ENCODE data around the gene LGALS3BP.
"Not testable (repeated sequence)": the region's sequence is repeated elsewhere in the genome, so short reads cannot be mapped to it uniquely, and the experiment has no call there.

DNA sequence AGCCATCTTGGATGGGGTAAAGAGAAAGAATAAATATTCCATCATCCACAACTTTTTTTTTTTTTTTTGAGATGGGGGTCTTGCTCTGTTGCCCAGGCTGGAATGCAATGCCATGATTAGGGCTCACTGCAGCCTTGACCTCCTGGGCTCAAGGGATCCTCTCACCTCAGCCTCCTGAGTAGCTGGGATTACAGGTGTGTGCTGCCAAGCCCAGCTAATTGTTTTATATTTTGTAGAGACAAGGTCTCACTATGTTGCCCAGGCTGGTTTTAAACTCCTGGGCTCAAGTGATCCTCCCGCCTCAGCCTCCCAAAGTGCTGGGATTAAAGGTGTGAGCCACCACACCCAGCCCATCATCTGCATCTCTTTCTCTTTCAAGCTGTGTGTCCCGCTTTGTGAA, 42.2 kb upstream of the LGALS3BP start:
- TF ChIP-seq JUND (IDR thresholded peaks at IDR 0.05); CTCF (IDR thresholded peaks at IDR 0.05 in 2 of 3, conservative IDR thresholded peaks at IDR 0.05 in 1 of 3; ENCODE audit: borderline replicate concordance in 1 of 3, insufficient read depth in 1 of 3, low read depth in 2 of 3, low read length in 2 of 3); MAX (IDR thresholded peaks at IDR 0.05); POLR2A (IDR thresholded peaks at IDR 0.05; ENCODE audit: borderline replicate concordance, extremely low read depth, insufficient read depth, insufficient read length); RAD21 (IDR thresholded peaks at IDR 0.05; ENCODE audit: low read depth); POLR2AphosphoS5 (IDR thresholded peaks at IDR 0.05; ENCODE audit: low read depth, low read length); YY1 (IDR thresholded peaks at IDR 0.05; ENCODE audit: extremely low read depth, insufficient replicate concordance, low read depth, low read length); SP1 (IDR thresholded peaks at IDR 0.05; ENCODE audit: low read depth); EZH2phosphoT487 (IDR thresholded peaks at IDR 0.05; ENCODE audit: borderline replicate concordance); EZH2 (IDR thresholded peaks at IDR 0.05); REST (IDR thresholded peaks at IDR 0.05; ENCODE audit: low read depth); EGR1 (IDR thresholded peaks at IDR 0.05; ENCODE audit: low read depth); FOSL1 (IDR thresholded peaks at IDR 0.05; ENCODE audit: low read depth): not testable (repeated sequence)
